Adipose tissue (tissue), 3 donors: ENCODE measurements around the gene PPIAL4G. TPM values are rescaled to one million over a fixed set of nuclear protein-coding genes. Genes with fewer than 3 reads are reported as not detected.
"Not testable (repeated sequence)": the region's sequence is repeated elsewhere in the genome, so short reads cannot be mapped to it uniquely, and the experiment has no call there.

Source experiments
- H3K27ac ChIP-seq: one replicate; pipeline ENCODE4 v1.5.1; 2013; ENCODE audit warnings: low read depth, low read length
- WGBS, 3 donors: extraction: QIAGEN DNeasy Blood & Tissue Kit; methylation state at CpG; one replicate each; pipeline ENCODE4 v1.1.7; 2013; 5-methylcytosine and 5-hydroxymethylcytosine counted together
- polyA plus RNA-seq, 3 donors: library from polyadenylated mRNA; stranded (reverse); fragments of 200-250 nt; gene quantifications; one replicate each; pipeline ENCODE4 v1.2.3, GENCODE V29; 2013
- donor health status: healthy with polysubstance abuse.
- donor health status: Bipolar disorder and iron deficiency.
- donor health status: healthy.

Gene PPIAL4G
- polyA plus RNA-seq, result not detected

GRCh38 chr1:148483029-148483428 is at the start of gene PPIAL4G:
Gene PPIAL4G, minus strand, starts transcription at chr1:148483302. Its CDS starts 50 bp downstream, at chr1:148483252.
- H3K27ac ChIP-seq, result not testable (repeated sequence)
- 92 to 95% (median 94%) methylated on average over 12 of the region's 12 CpGs for WGBS, 3 donors

GRCh38 chr1:148532158-148532557 is 49.1 kb upstream of the PPIAL4G start:
- WGBS, 3 donors, result 52 to 77% (median 71%) methylated on average over 2 to 3 of the region's 4 CpGs
- H3K27ac ChIP-seq, result not testable (repeated sequence)

- not testable (repeated sequence) for H3K27ac ChIP-seq
- 2 to 5% (median 3%) methylated on average over 13 to 21 of the region's 25 CpGs for WGBS, 3 donors
Measured at GRCh38 chr1:148529101-148529567, 46.0 kb upstream of the PPIAL4G start.

GRCh38 chr1:148528591-148528990 is 45.5 kb upstream of the PPIAL4G start:
- not testable (repeated sequence) for H3K27ac ChIP-seq
- WGBS, 3 donors, result 0% methylated on average over 3 to 5 of the region's 24 CpGs

- WGBS, 3 donors, result 72 to 89% (median 83%) methylated on average over 2 of the region's 2 CpGs
- H3K27ac ChIP-seq, result not testable (repeated sequence)
Measured at GRCh38 chr1:148526587-148526986, 43.5 kb upstream of the PPIAL4G start.

- WGBS, 3 donors, result 26 to 35% (median 31%) methylated on average over 9 to 19 of the region's 35 CpGs
- H3K27ac ChIP-seq, result not testable (repeated sequence)
Measured at GRCh38 chr1:148523205-148524144, 40.4 kb upstream of the PPIAL4G start.

GRCh38 chr1:148522561-148523204 is 39.6 kb upstream of the PPIAL4G start:
- H3K27ac ChIP-seq, result not testable (repeated sequence)

GRCh38 chr1:148522072-148522471 is 39.0 kb upstream of the PPIAL4G start:
- 0 to 2% (median 1%) methylated on average over 12 to 17 of the region's 23 CpGs for WGBS, 3 donors
- H3K27ac ChIP-seq, result not testable (repeated sequence)

More at GRCh38 chr1:148522561-148523204, 39.6 kb upstream of the PPIAL4G start:
- 0 to 2% (median 1%) methylated on average over 25 to 30 of the region's 30 CpGs for WGBS, 3 donors

GRCh38 chr1:148514310-148514709 is 31.2 kb upstream of the PPIAL4G start:
- WGBS, 3 donors, result no CpG with 5 or more reads among the region's 3 CpGs
- not testable (repeated sequence) for H3K27ac ChIP-seq

- H3K27ac ChIP-seq, result not testable (repeated sequence)
- WGBS, 3 donors, result 75 to 89% (median 80%) methylated on average over 8 to 9 of the region's 9 CpGs
Measured at GRCh38 chr1:148512571-148513184, 29.6 kb upstream of the PPIAL4G start.

GRCh38 chr1:148493933-148494332 is 10.8 kb upstream of the PPIAL4G start:
- not testable (repeated sequence) for H3K27ac ChIP-seq

GRCh38 chr1:148481134-148481533 is 2.0 kb downstream of the PPIAL4G start:
- 49 to 62% methylated on average over 1 to 2 of the region's 4 CpGs; no CpG with 5 or more reads in 1 of the 3 donors for WGBS, 3 donors
- not testable (repeated sequence) for H3K27ac ChIP-seq

- 0% methylated on average over 2 of the region's 28 CpGs; no CpG with 5 or more reads in 2 of the 3 donors for WGBS, 3 donors
Measured at GRCh38 chr1:148459694-148460093, 23.4 kb downstream of the PPIAL4G start.

GRCh38 chr1:148458901-148459581 is 24.1 kb downstream of the PPIAL4G start:
- WGBS, 3 donors, result 0% methylated on average over 33 to 54 of the region's 63 CpGs
- not testable (repeated sequence) for H3K27ac ChIP-seq

More at GRCh38 chr1:148459694-148460093, 23.4 kb downstream of the PPIAL4G start:
- not testable (repeated sequence) for H3K27ac ChIP-seq

GRCh38 chr1:148458398-148458797 is 24.7 kb downstream of the PPIAL4G start:
- not testable (repeated sequence) for H3K27ac ChIP-seq
- 3 to 4% (median 3%) methylated on average over 9 to 10 of the region's 11 CpGs for WGBS, 3 donors

- H3K27ac ChIP-seq, result not testable (repeated sequence)
- 43 to 87% (median 79%) methylated on average over 1 to 2 of the region's 2 CpGs for WGBS, 3 donors
Measured at GRCh38 chr1:148452845-148453244, 30.3 kb downstream of the PPIAL4G start.

GRCh38 chr1:148439654-148440325 is 43.3 kb downstream of the PPIAL4G start:
- not testable (repeated sequence) for H3K27ac ChIP-seq
- 91 to 98% (median 94%) methylated on average over 5 of the region's 5 CpGs for WGBS, 3 donors

GRCh38 chr1:148435406-148435805 is 47.7 kb downstream of the PPIAL4G start:
- no peak overlapping the region for H3K27ac ChIP-seq
- WGBS, 3 donors, result 94 to 97% (median 94%) methylated on average over 4 of the region's 4 CpGs
